Measurements from ENCODE around the gene MTA3. TPM values are rescaled to one million over a fixed set of nuclear protein-coding genes. Genes with fewer than 3 reads are reported as not detected.

Gene MTA3
- total RNA-seq, 4 donors from 2014 or later: 6.6 to 21.6 (median 9.5) TPM

- H3K9me3 ChIP-seq: no peaks in the 10 kb centered on the region
- DNase-seq: no peak
- H3K27ac ChIP-seq: no peak overlapping the region
- H3K4me3 ChIP-seq: no peak overlapping the region
- TF ChIP-seq, protein P1, sequence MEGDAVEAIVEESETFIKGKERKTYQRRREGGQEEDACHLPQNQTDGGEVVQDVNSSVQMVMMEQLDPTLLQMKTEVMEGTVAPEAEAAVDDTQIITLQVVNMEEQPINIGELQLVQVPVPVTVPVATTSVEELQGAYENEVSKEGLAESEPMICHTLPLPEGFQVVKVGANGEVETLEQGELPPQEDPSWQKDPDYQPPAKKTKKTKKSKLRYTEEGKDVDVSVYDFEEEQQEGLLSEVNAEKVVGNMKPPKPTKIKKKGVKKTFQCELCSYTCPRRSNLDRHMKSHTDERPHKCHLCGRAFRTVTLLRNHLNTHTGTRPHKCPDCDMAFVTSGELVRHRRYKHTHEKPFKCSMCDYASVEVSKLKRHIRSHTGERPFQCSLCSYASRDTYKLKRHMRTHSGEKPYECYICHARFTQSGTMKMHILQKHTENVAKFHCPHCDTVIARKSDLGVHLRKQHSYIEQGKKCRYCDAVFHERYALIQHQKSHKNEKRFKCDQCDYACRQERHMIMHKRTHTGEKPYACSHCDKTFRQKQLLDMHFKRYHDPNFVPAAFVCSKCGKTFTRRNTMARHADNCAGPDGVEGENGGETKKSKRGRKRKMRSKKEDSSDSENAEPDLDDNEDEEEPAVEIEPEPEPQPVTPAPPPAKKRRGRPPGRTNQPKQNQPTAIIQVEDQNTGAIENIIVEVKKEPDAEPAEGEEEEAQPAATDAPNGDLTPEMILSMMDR (IDR thresholded peaks at IDR 0.05 in 4 of 5, conservative IDR thresholded peaks at IDR 0.05 in 1 of 5): no peak
- TF ChIP-seq POLR2A (IDR thresholded peaks at IDR 0.05): no peak
- H3K4me1 ChIP-seq: no peaks in the 10 kb centered on the region
- in situ Hi-C loops (cut with MboI; ENCODE audit: low sequenced_read_pairs in 4 of 4): no loop called here
- H3K36me3 ChIP-seq: no peaks in the 10 kb centered on the region
- no peaks in the 10 kb centered on the region for H3K27me3 ChIP-seq
- intact Hi-C loops (cut with DNase I; ENCODE audit: low total_unique reads): no loop called here
- ATAC-seq: no peak
These were observed 206.8 kb downstream of the MTA3 start for GRCh38 chr2:42775186-42775585.

DNA sequence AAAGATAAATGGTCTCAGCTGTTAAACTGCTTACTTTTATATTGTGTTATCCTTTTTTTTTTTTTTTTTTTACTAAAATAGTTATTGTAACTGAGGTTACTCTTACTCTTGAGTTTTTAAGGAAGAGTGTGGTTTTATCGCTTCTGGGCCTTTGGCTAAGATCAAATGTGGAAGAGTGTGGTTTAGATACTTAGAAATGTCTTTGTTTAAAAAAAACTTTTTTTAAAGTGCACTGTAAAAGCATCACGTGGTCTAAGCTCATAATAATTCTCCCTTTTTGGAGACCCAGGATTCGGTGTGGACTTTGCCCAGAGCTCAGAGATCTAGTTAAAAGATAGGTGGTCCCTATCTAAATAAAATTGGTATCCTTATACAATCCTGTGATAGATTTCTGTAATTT, 207.4 kb downstream of the MTA3 start:
- Histone ChIP-seq H3K4me1 (no peaks in the 10 kb centered on the region), H3K27ac (no peak overlapping the region), H3K27me3 (no peaks in the 10 kb centered on the region), H3K36me3 (no peaks in the 10 kb centered on the region), H3K4me3 (no peak overlapping the region), H3K9me3 (no peaks in the 10 kb centered on the region)
- in situ Hi-C loops (cut with MboI; ENCODE audit: low sequenced_read_pairs in 4 of 4): no loop called here
- DNase-seq: no peak
- TF ChIP-seq, protein P1 (IDR thresholded peaks at IDR 0.05 in 4 of 5, conservative IDR thresholded peaks at IDR 0.05 in 1 of 5): no peak
- no peak for TF ChIP-seq POLR2A (IDR thresholded peaks at IDR 0.05)
- no peak for ATAC-seq
- intact Hi-C loops (cut with DNase I; ENCODE audit: low total_unique reads): no loop called here

DNA sequence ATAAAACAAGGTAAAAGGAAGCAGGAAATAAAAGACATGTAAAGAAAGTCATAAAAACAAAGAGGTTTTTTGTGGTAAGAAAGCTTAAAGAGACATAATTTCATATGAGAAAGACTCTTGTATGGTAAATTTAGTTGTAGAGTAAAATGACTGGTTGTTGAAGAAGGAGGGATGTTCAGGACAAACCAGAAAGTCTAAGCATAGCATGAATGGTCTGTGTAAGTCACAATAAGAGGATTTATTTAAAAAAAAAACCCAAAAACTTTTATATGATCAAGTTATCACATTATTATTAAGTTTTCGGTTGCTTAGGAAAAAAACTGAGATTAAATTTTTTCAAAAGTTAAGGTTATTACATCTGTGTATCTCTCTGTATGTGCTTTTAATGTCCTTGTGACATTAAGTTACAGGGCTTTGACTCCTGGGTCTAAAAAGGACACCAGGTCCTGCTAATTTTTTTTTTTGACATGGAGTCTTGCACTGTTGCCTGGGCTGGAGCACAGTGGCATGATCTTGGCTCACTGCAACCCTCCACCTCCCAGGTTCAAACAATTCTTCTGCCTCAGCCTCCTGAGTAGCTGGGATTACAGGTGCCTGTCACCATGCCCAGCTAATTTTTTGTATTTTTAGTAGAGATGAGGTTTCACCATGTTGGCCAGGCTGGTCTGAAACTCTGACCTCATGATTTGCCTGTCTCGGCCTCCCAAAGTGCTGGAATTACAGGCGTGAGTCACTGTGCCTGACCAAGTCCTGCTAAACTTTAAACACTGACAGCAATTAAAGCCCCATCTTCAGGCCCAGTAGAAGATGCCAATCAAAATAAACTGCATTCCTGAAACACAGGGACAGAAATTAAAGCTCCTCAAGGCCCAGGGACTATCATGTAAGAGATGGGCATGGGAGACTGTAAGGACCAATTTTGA, 209.7 kb downstream of the MTA3 start:
- ATAC-seq (peak; percentile 84 to 90), DNase-seq (peak in 1 of 2 donors; percentile 62)
- in situ Hi-C loops (cut with MboI; ENCODE audit: low sequenced_read_pairs in 4 of 4): no loop called here

DNA sequence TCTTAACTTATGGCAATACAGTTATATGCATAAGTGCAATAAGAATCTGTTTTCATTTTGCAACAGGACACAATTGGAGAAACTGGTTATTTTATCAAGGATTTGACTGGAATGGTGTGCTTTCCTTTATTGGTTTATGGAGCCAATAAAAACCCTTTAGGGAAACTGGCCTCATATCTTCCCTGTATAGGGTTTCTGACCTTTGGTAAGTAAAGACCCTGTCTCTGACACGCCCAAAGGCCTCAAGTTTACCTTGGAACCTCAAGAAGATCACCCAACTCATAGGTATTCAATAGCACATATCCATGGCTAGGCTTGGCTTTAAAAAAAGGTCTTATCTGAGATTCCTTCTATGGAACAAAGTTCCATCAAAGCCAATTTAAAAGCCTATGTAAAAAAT, 212.7 kb downstream of the MTA3 start:
- in situ Hi-C loops (cut with MboI; ENCODE audit: low sequenced_read_pairs in 4 of 4): no loop called here
- H3K9me3 ChIP-seq: no peaks in the 10 kb centered on the region
- no peak for TF ChIP-seq POLR2A (IDR thresholded peaks at IDR 0.05)
- TF ChIP-seq, protein P1 (IDR thresholded peaks at IDR 0.05 in 4 of 5, conservative IDR thresholded peaks at IDR 0.05 in 1 of 5): no peak

More for the DNA sequence above, 209.7 kb downstream of the MTA3 start:
- Histone ChIP-seq H3K4me3 (no peak overlapping the region), H3K27ac (peak overlapping the region in 3 of 4 donors; percentile 21 to 63 (median 60)), H3K27me3 (no peaks in the 10 kb centered on the region), H3K9me3 (no peaks in the 10 kb centered on the region), H3K4me1 (no peaks in the 10 kb centered on the region), H3K36me3 (no peaks in the 10 kb centered on the region)
- TF ChIP-seq POLR2A (IDR thresholded peaks at IDR 0.05): no peak
- TF ChIP-seq, protein P1 (IDR thresholded peaks at IDR 0.05 in 4 of 5, conservative IDR thresholded peaks at IDR 0.05 in 1 of 5): no peak
- intact Hi-C loops (cut with DNase I; ENCODE audit: low total_unique reads): no loop called here

More for the DNA sequence above, 212.7 kb downstream of the MTA3 start:
- Histone ChIP-seq H3K36me3 (no peaks in the 10 kb centered on the region), H3K27ac (no peak overlapping the region), H3K27me3 (no peaks in the 10 kb centered on the region), H3K4me3 (no peak overlapping the region), H3K4me1 (no peaks in the 10 kb centered on the region)
- intact Hi-C loops (cut with DNase I; ENCODE audit: low total_unique reads): no loop called here
- no peak for ATAC-seq
- no peak for DNase-seq
